Measurements from ENCODE around the gene UTS2R.
"Not testable (repeated sequence)": the region's sequence is repeated elsewhere in the genome, so short reads cannot be mapped to it uniquely, and the experiment has no call there.

Gene UTS2R

GRCh38 chr17:82410014-82410716 is 38.6 kb downstream of the UTS2R start:
- Histone ChIP-seq H3K4me2 (peak overlapping the region in 8 of 11 experiments; percentile 2 to 75 (median 54); a peak in 14 of 22 replicates), H3K27me3 (no peaks in the 10 kb centered on the region), H3K36me3 (peaks cover 10 to 38% (median 18%) of the 10 kb centered on the region in 11 experiments; a peak in 15 of 22 replicates), H3K4me3 (no peak overlapping the region), H3K27ac (no peak overlapping the region), H3K4me1 (peaks cover 13 to 69% (median 52%) of the 10 kb centered on the region in 10 experiments), H4K20me1 (peaks cover 60 to 97% (median 90%) of the 10 kb centered on the region in 11 experiments), H3K9me3 (replicated peaks in 1 of 11) (no peaks in the 10 kb centered on the region), H3K9ac (0 out of 22 replicates have a peak overlapping the region, but pooled peaks of 1 of the 11 experiments have one; percentile 27)
- no peak for TF ChIP-seq Cebpa-rat (IDR thresholded peaks at IDR 0.05)

- peak overlapping the region in 5 of 11 experiments; percentile 8 to 73 (median 69); a peak in 10 of 22 replicates for H3K4me2 ChIP-seq
- no peaks in the 10 kb centered on the region for H3K27me3 ChIP-seq
- H3K4me3 ChIP-seq = no peak overlapping the region
- H3K27ac ChIP-seq = no peak overlapping the region
- no peak overlapping the region; a peak in 1 of 22 replicates for H3K9ac ChIP-seq
- H4K20me1 ChIP-seq = peaks cover 72 to 100% (median 96%) of the 10 kb centered on the region in 11 experiments
- peaks cover 13 to 69% (median 52%) of the 10 kb centered on the region in 10 experiments for H3K4me1 ChIP-seq
- no peak for TF ChIP-seq Cebpa-rat (IDR thresholded peaks at IDR 0.05)
- H3K9me3 ChIP-seq (replicated peaks in 1 of 11) = no peaks in the 10 kb centered on the region
- peaks cover 5 to 28% (median 12%) of the 10 kb centered on the region in 11 experiments; a peak in 12 of 22 replicates for H3K36me3 ChIP-seq
These were observed 40.0 kb downstream of the UTS2R start for GRCh38 chr17:82411396-82412053.

GRCh38 chr17:82412081-82412480 is 40.5 kb downstream of the UTS2R start:
- H3K4me2 ChIP-seq = peak overlapping the region in 7 of 11 experiments; percentile 55 to 73 (median 69); a peak in 13 of 22 replicates
- H3K4me1 ChIP-seq = peaks cover 8 to 68% (median 50%) of the 10 kb centered on the region in 10 experiments
- H4K20me1 ChIP-seq = peaks cover 72 to 100% (median 99%) of the 10 kb centered on the region in 11 experiments
- H3K27me3 ChIP-seq; H3K4me3 ChIP-seq; H3K9ac ChIP-seq; H3K9me3 ChIP-seq (replicated peaks in 1 of 11); H3K27ac ChIP-seq: not testable (repeated sequence)
- peaks cover 5 to 27% (median 11%) of the 10 kb centered on the region in 11 experiments; a peak in 12 of 22 replicates for H3K36me3 ChIP-seq

DNA sequence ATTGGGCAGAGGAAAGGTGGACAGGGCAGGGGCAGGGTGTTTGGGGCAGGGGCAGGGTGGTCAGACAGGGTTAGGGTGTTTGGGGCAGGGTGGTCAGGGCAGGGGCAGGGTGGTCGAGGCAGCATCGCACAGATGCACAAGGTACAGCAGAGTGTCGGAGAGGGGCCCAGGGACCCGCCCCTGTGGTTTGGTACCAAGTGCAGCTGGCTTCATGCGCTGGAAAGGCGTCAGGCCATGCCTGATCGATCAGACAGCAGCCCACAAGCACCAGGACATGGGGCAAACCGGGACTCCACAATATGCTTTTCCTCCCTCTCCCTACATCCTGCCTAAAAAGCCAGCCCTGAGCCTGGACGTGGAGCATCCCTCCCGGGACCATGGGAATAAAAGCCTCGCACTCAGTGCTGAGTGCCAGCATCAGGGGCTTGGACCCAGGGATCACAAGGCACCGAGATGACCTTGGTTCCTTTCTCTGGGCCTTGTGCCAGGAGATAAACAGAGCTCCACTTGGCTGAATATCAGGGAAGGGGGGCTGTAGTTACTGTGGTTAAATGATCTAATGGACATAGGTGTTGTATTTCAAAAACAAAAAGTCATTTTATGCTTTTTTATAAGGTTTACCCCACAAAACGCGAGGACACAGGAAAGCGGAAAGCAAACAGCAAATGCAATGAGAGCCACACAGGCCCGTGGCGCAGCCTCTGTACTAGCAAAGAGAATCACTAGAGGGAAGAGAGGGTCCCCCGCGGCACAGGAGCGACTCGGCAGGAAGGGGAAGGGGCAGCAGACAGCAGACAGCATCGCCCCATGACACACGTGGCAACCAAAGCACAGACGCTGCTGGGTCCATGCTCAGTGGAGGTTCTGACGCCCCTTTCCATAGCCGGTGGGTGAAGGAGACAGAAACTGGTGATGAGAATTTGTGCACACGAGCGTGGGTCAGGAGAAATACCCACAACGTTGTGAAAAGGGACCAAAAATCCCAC is 41.3 kb downstream of the UTS2R start:
- peak overlapping the region in 9 of 11 experiments; percentile 43 to 73 (median 69); a peak in 17 of 22 replicates for H3K4me2 ChIP-seq
- H3K9me3 ChIP-seq (replicated peaks in 1 of 11) = no peaks in the 10 kb centered on the region
- H3K9ac ChIP-seq = peak overlapping the region in 3 of 11 experiments; percentile 11 to 31 (median 20); a peak in 3 of 22 replicates
- H3K36me3 ChIP-seq = peaks cover 5 to 26% (median 11%) of the 10 kb centered on the region in 11 experiments; a peak in 12 of 22 replicates
- peaks cover 67 to 100% (median 99%) of the 10 kb centered on the region in 11 experiments for H4K20me1 ChIP-seq
- no peak overlapping the region for H3K4me3 ChIP-seq
- no peak for TF ChIP-seq Cebpa-rat (IDR thresholded peaks at IDR 0.05)
- H3K27ac ChIP-seq = no peak overlapping the region
- H3K27me3 ChIP-seq = no peaks in the 10 kb centered on the region
- H3K4me1 ChIP-seq = peaks cover 7 to 68% (median 50%) of the 10 kb centered on the region in 10 experiments

DNA sequence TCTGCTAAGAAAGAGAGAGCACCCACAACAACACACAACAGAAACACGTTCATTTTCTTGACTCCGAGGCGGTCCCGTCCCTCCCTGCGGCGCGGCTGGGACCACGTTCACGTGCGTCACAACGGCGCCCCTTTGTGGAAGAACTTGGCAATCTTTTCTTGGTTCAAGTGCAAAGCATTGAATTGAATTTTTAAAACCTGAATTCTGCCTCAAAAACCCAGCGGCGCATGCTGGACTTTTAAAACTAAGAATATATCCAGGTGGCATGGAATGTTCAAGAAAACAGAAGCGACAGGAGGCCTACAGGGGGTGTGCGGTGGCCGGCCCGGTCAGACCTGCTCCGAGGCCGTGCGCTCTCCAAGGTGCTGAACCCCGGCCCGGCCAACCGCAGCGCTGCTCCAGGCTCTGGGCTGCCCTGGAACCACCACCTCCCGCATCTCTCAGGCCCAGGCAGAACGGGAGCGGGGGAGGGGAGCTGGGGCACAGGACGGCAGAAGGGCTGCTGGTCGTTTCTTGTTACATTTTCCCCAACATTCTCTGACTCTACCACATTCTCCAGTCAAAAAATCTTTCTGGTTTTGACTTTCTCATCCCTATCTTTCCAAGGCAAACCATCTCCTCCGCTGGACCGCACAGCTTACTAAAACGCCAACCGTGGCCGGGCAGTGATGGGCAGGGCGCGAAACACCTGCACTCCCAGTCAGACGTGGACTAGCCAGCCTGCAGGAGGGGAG is 43.1 kb downstream of the UTS2R start:
- no peak for TF ChIP-seq Cebpa-rat (IDR thresholded peaks at IDR 0.05)
- peaks cover 0 to 15% (median 8%) of the 10 kb centered on the region in 11 experiments; a peak in 5 of 22 replicates for H3K36me3 ChIP-seq
- no peak overlapping the region for H3K27ac ChIP-seq
- H3K9ac ChIP-seq = no peak overlapping the region
- no peak overlapping the region for H3K4me3 ChIP-seq
- H3K4me1 ChIP-seq = peaks cover 9 to 72% (median 49%) of the 10 kb centered on the region in 10 experiments
- H4K20me1 ChIP-seq = peaks cover 57 to 91% (median 83%) of the 10 kb centered on the region in 11 experiments
- no peaks in the 10 kb centered on the region for H3K27me3 ChIP-seq
- peak overlapping the region; percentile 4 to 75 (median 38); a peak in 19 of 22 replicates for H3K4me2 ChIP-seq
- no peaks in the 10 kb centered on the region for H3K9me3 ChIP-seq (replicated peaks in 1 of 11)

DNA sequence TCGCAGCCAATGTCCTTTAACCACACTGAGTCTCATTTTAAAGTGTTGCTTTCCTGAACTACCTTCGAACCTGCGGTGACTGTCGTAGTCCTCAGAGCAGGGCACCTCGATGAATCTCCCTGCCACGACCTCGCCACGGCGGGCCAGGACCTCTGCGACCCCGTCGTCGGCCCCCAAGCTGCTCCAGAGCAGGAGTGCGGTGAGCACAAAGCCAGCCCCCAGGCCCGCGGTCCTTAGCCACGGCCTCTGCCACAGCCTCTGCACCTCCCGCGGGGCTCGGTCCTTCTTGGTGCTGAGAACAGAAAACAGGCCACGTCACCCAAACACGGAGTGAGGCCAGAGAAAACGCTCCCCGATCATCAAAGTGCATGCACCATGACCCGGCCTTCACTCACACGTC is 43.8 kb downstream of the UTS2R start:
- TF ChIP-seq Cebpa-rat (IDR thresholded peaks at IDR 0.05) = no peak
- Histone ChIP-seq H4K20me1 (peaks cover 52 to 85% (median 77%) of the 10 kb centered on the region in 11 experiments), H3K4me2 (no peak overlapping the region)

GRCh38 chr17:82415786-82416185 is 44.2 kb downstream of the UTS2R start:
- peaks cover 48 to 80% (median 72%) of the 10 kb centered on the region in 11 experiments for H4K20me1 ChIP-seq
- no peak for TF ChIP-seq Cebpa-rat (IDR thresholded peaks at IDR 0.05)
- H3K4me1 ChIP-seq = peaks cover 15 to 68% (median 46%) of the 10 kb centered on the region in 10 experiments
- H3K4me2 ChIP-seq = no peak overlapping the region
- no peak overlapping the region for H3K4me3 ChIP-seq
- no peak overlapping the region for H3K27ac ChIP-seq
- H3K9me3 ChIP-seq (replicated peaks in 1 of 11) = no peaks in the 10 kb centered on the region
- no peak overlapping the region for H3K9ac ChIP-seq
- H3K27me3 ChIP-seq = no peaks in the 10 kb centered on the region
- peaks cover 0 to 18% (median 12%) of the 10 kb centered on the region in 11 experiments; a peak in 16 of 22 replicates for H3K36me3 ChIP-seq

More for the DNA sequence above, 43.8 kb downstream of the UTS2R start:
- no peak overlapping the region for H3K9ac ChIP-seq
- H3K4me1 ChIP-seq = peaks cover 15 to 72% (median 50%) of the 10 kb centered on the region in 10 experiments
- no peak overlapping the region for H3K4me3 ChIP-seq
- no peak overlapping the region for H3K27ac ChIP-seq
- H3K36me3 ChIP-seq = peaks cover 0 to 15% (median 8%) of the 10 kb centered on the region in 11 experiments; a peak in 12 of 22 replicates
- no peaks in the 10 kb centered on the region for H3K9me3 ChIP-seq (replicated peaks in 1 of 11)
- no peaks in the 10 kb centered on the region for H3K27me3 ChIP-seq

- Histone ChIP-seq H3K4me1 (peaks cover 15 to 64% (median 45%) of the 10 kb centered on the region in 10 experiments), H3K9me3 (replicated peaks in 1 of 11) (no peaks in the 10 kb centered on the region), H3K4me2 (no peak overlapping the region), H3K27ac (no peak overlapping the region), H4K20me1 (peaks cover 45 to 76% (median 68%) of the 10 kb centered on the region in 11 experiments), H3K27me3 (no peaks in the 10 kb centered on the region), H3K36me3 (peaks cover 0 to 23% (median 16%) of the 10 kb centered on the region in 11 experiments; a peak in 19 of 22 replicates), H3K9ac (no peak overlapping the region), H3K4me3 (no peak overlapping the region)
- TF ChIP-seq Cebpa-rat (IDR thresholded peaks at IDR 0.05) = no peak
These were observed 44.7 kb downstream of the UTS2R start for GRCh38 chr17:82416264-82416663.

Data from BLaER1 treated with 17β-estradiol and CSF1 and Interleukin-3, amounts not matched to agents 10 nM and 100 nM (cell line).